OCI-LY7 (cell line): Measurements from ENCODE around the gene VTI1A. TPM values are rescaled to one million over a fixed set of nuclear protein-coding genes. Genes with fewer than 3 reads are reported as not detected.

Experiments
- BruUV-seq: library from RNA; stranded (reverse); fragments of 400-500 nt; replicated peaks from 2 replicates; lab custom pipeline; 2021; lab: Mats Ljungman, UMichigan
- CTCF ChIA-PET: fragments of 300-600 bp; sonication (Branson Sonifier 250); formaldehyde crosslinking; loops from one replicate; lab custom pipeline; 2022; ENCODE audit warnings: antibody characterized with exemption; ENCODE audit not compliant: unreplicated experiment; lab: Charles Lee
- POLR2A ChIA-PET: fragments of 300-600 bp; sonication (Branson Sonifier 250); formaldehyde crosslinking; loops from one replicate; lab custom pipeline; 2022; ENCODE audit warnings: antibody characterized with exemption; lab: Charles Lee
- DNase-seq: peaks from one replicate; pipeline ENCODE4 v3.0.0-alpha.2; 2015; ENCODE audit warnings: low spot score
- H2AFZ ChIP-seq: fragments of 200-600 bp; sonication (generic), shearing (Covaris generic); 2 replicates; pipeline ENCODE4 v1.6.1; 2014; ENCODE audit warnings: mild to moderate bottlenecking, antibody characterized with exemption, low read length, moderate library complexity
- H3K27ac ChIP-seq: fragments of 200-600 bp; sonication (generic); 2 replicates; pipeline ENCODE4 v1.5.1; 2014; ENCODE audit warnings: mixed run types, low read depth, mild to moderate bottlenecking, moderate library complexity, low read length, inconsistent platforms; ENCODE audit not compliant: poor library complexity, severe bottlenecking
- H3K36me3 ChIP-seq: fragments of 200-600 bp; sonication (generic); 2 replicates; pipeline ENCODE4 v1.6.1; 2014; ENCODE audit warnings: mild to moderate bottlenecking, antibody characterized with exemption, low read length, moderate library complexity, mixed read lengths; ENCODE audit not compliant: insufficient read depth
- H3K4me1 ChIP-seq: fragments of 200-600 bp; sonication (generic); 2 replicates; pipeline ENCODE4 v1.5.1; 2014; ENCODE audit warnings: mild to moderate bottlenecking, low read length; ENCODE audit not compliant: insufficient read depth, poor library complexity, severe bottlenecking
- H3K4me2 ChIP-seq: fragments of 200-600 bp; sonication (generic); 2 replicates; pipeline ENCODE4 v1.6.1; 2014; ENCODE audit warnings: mild to moderate bottlenecking, low read length
- H3K4me3 ChIP-seq: fragments of 200-600 bp; sonication (generic); 2 replicates; pipeline ENCODE4 v1.5.1; 2014; ENCODE audit warnings: mild to moderate bottlenecking, low read depth, low read length; ENCODE audit not compliant: poor library complexity, severe bottlenecking
- H3K79me2 ChIP-seq: fragments of 200-600 bp; sonication (generic); 2 replicates; pipeline ENCODE4 v1.6.1; 2016; ENCODE audit warnings: low read depth, mild to moderate bottlenecking, low read length, moderate library complexity, mixed read lengths; ENCODE audit not compliant: insufficient read depth
- H3K9me2 ChIP-seq: fragments of 200-600 bp; sonication (generic); 2 replicates; pipeline ENCODE4 v1.6.1; 2016; ENCODE audit warnings: mild to moderate bottlenecking, low read length, mixed read lengths; ENCODE audit not compliant: insufficient read depth
- H3K9me3 ChIP-seq: fragments of 200-600 bp; sonication (generic); 2 replicates; pipeline ENCODE4 v1.6.1; 2014; ENCODE audit warnings: mild to moderate bottlenecking, mixed run types, low read length, mixed read lengths
- H4K20me1 ChIP-seq: fragments of 200-600 bp; sonication (generic); 2 replicates; pipeline ENCODE4 v1.6.1; 2014; ENCODE audit warnings: mild to moderate bottlenecking, antibody characterized with exemption, low read length, moderate library complexity, mixed read lengths; ENCODE audit not compliant: insufficient read depth
- CTCF ChIP-seq: fragments of 200-600 bp; sonication (generic); conservative IDR thresholded peaks from 2 replicates; pipeline ENCODE4 v1.5.1; 2014; ENCODE audit warnings: mild to moderate bottlenecking, antibody characterized with exemption, low read length, moderate library complexity, mixed read lengths
- EZH2phosphoT487 ChIP-seq: fragments of 200-600 bp; sonication (generic); IDR thresholded peaks from 2 replicates; pipeline ENCODE4 v1.6.1; 2018; ENCODE audit warnings: low read depth, borderline replicate concordance, mild to moderate bottlenecking, mixed run types, antibody characterized with exemption, low read length, moderate library complexity, mixed read lengths
- intact Hi-C: fragments of 100-400 bp; cut with micrococcal nuclease; formaldehyde crosslinking; loops from one replicate; pipeline ENCODE4 v1.10.0; 2022; ENCODE audit not compliant: unreplicated experiment
- total RNA-seq, 2 experiments: library from RNA; depleted of rRNA in 1 of 2; stranded (reverse); fragments of >200 nt in 1 of 2; shearing (Covaris generic) in 1 of 2; gene quantifications; 2 replicates each; pipeline ENCODE4 v1.2.3, GENCODE V29; 2014 to 2022

VTI1A gene
- total RNA-seq, 2 experiments from 2014 or later: 39.4 to 45.2 TPM

- TF ChIP-seq EZH2phosphoT487: no peak
- TF ChIP-seq CTCF: no peak
- no peaks in the 10 kb centered on the region for H3K9me3 ChIP-seq
- POLR2A ChIA-PET: no interaction called here
- DNase-seq: no peak
- no peak overlapping the region for H3K27ac ChIP-seq
- no peak overlapping the region for H2AFZ ChIP-seq
- H3K4me2 ChIP-seq: no peak overlapping the region
- no TSS peak for BruUV-seq
- CTCF ChIA-PET: no interaction called here
- intact Hi-C loops: no loop called here
- no peaks in the 10 kb centered on the region for H3K4me1 ChIP-seq
- no peaks in the 10 kb centered on the region for H3K79me2 ChIP-seq
- no peaks in the 10 kb centered on the region for H3K9me2 ChIP-seq
- H3K4me3 ChIP-seq: no peak overlapping the region
- H3K36me3 ChIP-seq: no peaks in the 10 kb centered on the region
- H4K20me1 ChIP-seq: no peaks in the 10 kb centered on the region
Observed at GRCh38 chr10:112834751-112835181, 387.8 kb downstream of the VTI1A start.

- H3K9me3 ChIP-seq: no peaks in the 10 kb centered on the region
- no peak overlapping the region for H3K27ac ChIP-seq
- no peak overlapping the region for H2AFZ ChIP-seq
- CTCF ChIA-PET: no interaction called here
- DNase-seq: no peak
- H3K4me3 ChIP-seq: no peak overlapping the region
- POLR2A ChIA-PET: no interaction called here
- TF ChIP-seq EZH2phosphoT487: no peak
- no peak for TF ChIP-seq CTCF
- no peaks in the 10 kb centered on the region for H3K36me3 ChIP-seq
- no peak overlapping the region for H3K4me2 ChIP-seq
- no peaks in the 10 kb centered on the region for H3K79me2 ChIP-seq
- no TSS peak for BruUV-seq
- intact Hi-C loops: no loop called here
- H3K4me1 ChIP-seq: no peaks in the 10 kb centered on the region
- H4K20me1 ChIP-seq: no peaks in the 10 kb centered on the region
- H3K9me2 ChIP-seq: no peaks in the 10 kb centered on the region
Observed at GRCh38 chr10:112835217-112835715, 388.3 kb downstream of the VTI1A start.

GRCh38 chr10:112835944-112836451 lies 389.0 kb downstream of the VTI1A start:
- H3K9me3 ChIP-seq: no peaks in the 10 kb centered on the region
- no peak for DNase-seq
- no peaks in the 10 kb centered on the region for H4K20me1 ChIP-seq
- no peaks in the 10 kb centered on the region for H3K4me1 ChIP-seq
- intact Hi-C loops: no loop called here
- ChIA-PET CTCF (no interaction called here), POLR2A (no interaction called here)
- H3K27ac ChIP-seq: no peak overlapping the region
- no peaks in the 10 kb centered on the region for H3K9me2 ChIP-seq
- BruUV-seq: no TSS peak
- no peak overlapping the region for H3K4me2 ChIP-seq
- TF ChIP-seq EZH2phosphoT487 (no peak), CTCF (no peak)
- no peaks in the 10 kb centered on the region for H3K36me3 ChIP-seq
- no peak overlapping the region for H2AFZ ChIP-seq
- no peak overlapping the region for H3K4me3 ChIP-seq
- H3K79me2 ChIP-seq: no peaks in the 10 kb centered on the region
